HL-60 (cell line): ENCODE measurements around the gene TAF1B.

Experiments
- DNase-seq, 2 experiments: peaks; one replicate each; pipeline ENCODE4 v3.0.0-alpha.2; 2010 to 2020; ENCODE audit warnings: low read depth in 1 of 2, low spot score in 1 of 2
- H3K27ac ChIP-seq: fragments of 250-450 bp; sonication (Bioruptor Pico); replicated peaks from 2 replicates; pipeline ENCODE4 v1.5.1; 2020; ENCODE audit warnings: mild to moderate bottlenecking, moderate library complexity
- H3K27me3 ChIP-seq: fragments of 250-450 bp; sonication (Bioruptor Pico); 2 replicates; pipeline ENCODE4 v1.5.1; 2021; ENCODE audit warnings: mild to moderate bottlenecking, moderate library complexity; ENCODE audit not compliant: insufficient read depth, poor library complexity, severe bottlenecking
- H3K4me3 ChIP-seq: replicated peaks from 2 replicates; pipeline ENCODE4 v1.5.1; 2011; ENCODE audit warnings: mild to moderate bottlenecking, control low read depth, low read length; ENCODE audit not compliant: insufficient read depth
- GABPA ChIP-seq: IDR thresholded peaks from 2 replicates; pipeline ENCODE4 v1.6.1; 2012; ENCODE audit warnings: low read depth
- POLR2AphosphoS5 ChIP-seq: IDR thresholded peaks from 2 replicates; pipeline ENCODE4 v1.6.1; 2012; ENCODE audit warnings: low read depth
- SPI1 ChIP-seq: IDR thresholded peaks from 2 replicates; pipeline ENCODE4 v1.6.1; 2012; ENCODE audit warnings: low read depth, mild to moderate bottlenecking, borderline replicate concordance
- TF ChIP-seq, protein P1 (sequence below): IDR thresholded peaks from 2 replicates; pipeline ENCODE4 v1.6.1; 2012; ENCODE audit warnings: low read depth; ENCODE audit not compliant: insufficient replicate concordance
- TF ChIP-seq, protein P2 (sequence below): IDR thresholded peaks from one replicate; pipeline ENCODE4 v1.5.1; 2011; ENCODE audit warnings: low read length, control low read depth, inconsistent platforms; ENCODE audit not compliant: insufficient read depth

TAF1B gene

DNA sequence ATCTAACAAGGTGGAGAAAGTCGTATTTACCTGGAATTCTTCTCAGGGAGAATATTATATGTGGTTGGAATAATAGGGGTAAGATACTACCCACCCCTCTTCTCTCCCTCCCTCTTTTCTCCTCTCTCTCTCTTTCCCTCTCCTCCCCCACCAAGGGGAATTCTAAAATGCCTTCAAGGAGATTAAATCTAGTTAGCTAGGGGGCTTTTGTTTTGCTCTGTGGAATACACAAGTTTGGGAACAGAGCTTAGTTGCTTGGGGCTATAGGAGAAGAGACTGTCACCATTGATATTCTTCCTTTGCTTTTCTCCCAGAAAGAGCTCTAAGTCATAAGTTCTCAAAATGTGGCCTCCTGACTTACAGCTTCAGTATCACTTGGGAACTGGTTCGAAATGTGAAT lies 34.5 kb downstream of the TAF1B start:
- no peaks in the 10 kb centered on the region for H3K27me3 ChIP-seq
- no peak overlapping the region for H3K4me3 ChIP-seq
- no peak overlapping the region for H3K27ac ChIP-seq

DNA sequence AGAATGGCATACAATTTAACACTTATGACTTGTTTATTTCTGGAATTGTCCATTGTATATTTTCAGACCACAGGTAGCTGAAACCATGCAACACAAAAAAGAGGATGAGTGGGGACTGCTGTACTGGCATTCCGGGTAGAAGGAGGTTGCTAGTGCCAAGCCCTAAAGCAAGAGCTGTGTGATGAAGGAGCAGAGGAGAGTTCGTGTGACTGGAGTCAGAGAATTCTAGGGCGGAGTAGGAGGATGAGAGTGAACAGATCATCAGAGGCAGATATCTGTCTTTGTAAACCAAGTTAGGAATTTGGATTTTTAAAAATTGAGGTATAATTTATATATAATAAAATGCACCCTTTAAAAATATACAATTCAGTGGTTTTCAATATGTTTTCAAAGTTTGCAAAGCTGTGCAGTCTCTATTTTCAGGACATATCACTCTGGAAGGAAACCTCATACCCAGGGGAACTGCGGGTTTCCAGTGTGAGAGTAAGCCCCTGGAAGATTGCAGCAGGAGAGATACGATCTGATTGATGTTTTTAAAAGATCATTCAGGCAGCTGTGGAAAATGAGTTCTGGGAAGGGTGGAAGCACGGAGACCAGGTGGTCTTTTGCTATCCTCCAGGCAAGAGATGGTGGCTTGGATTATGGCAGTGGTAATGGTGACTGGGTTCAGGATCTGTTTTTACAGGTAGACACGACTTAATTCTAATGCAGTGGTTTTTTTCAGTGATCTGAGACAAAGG lies 36.4 kb downstream of the TAF1B start:
- H3K27me3 ChIP-seq = no peaks in the 10 kb centered on the region
- no peak for DNase-seq
- H3K27ac ChIP-seq = no peak overlapping the region
- H3K4me3 ChIP-seq = no peak overlapping the region
- no peak for TF ChIP-seq SPI1
- TF ChIP-seq GABPA = no peak
- TF ChIP-seq POLR2AphosphoS5 = no peak
- TF ChIP-seq, protein P1, sequence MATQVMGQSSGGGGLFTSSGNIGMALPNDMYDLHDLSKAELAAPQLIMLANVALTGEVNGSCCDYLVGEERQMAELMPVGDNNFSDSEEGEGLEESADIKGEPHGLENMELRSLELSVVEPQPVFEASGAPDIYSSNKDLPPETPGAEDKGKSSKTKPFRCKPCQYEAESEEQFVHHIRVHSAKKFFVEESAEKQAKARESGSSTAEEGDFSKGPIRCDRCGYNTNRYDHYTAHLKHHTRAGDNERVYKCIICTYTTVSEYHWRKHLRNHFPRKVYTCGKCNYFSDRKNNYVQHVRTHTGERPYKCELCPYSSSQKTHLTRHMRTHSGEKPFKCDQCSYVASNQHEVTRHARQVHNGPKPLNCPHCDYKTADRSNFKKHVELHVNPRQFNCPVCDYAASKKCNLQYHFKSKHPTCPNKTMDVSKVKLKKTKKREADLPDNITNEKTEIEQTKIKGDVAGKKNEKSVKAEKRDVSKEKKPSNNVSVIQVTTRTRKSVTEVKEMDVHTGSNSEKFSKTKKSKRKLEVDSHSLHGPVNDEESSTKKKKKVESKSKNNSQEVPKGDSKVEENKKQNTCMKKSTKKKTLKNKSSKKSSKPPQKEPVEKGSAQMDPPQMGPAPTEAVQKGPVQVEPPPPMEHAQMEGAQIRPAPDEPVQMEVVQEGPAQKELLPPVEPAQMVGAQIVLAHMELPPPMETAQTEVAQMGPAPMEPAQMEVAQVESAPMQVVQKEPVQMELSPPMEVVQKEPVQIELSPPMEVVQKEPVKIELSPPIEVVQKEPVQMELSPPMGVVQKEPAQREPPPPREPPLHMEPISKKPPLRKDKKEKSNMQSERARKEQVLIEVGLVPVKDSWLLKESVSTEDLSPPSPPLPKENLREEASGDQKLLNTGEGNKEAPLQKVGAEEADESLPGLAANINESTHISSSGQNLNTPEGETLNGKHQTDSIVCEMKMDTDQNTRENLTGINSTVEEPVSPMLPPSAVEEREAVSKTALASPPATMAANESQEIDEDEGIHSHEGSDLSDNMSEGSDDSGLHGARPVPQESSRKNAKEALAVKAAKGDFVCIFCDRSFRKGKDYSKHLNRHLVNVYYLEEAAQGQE = no peak
- TF ChIP-seq, protein P2, sequence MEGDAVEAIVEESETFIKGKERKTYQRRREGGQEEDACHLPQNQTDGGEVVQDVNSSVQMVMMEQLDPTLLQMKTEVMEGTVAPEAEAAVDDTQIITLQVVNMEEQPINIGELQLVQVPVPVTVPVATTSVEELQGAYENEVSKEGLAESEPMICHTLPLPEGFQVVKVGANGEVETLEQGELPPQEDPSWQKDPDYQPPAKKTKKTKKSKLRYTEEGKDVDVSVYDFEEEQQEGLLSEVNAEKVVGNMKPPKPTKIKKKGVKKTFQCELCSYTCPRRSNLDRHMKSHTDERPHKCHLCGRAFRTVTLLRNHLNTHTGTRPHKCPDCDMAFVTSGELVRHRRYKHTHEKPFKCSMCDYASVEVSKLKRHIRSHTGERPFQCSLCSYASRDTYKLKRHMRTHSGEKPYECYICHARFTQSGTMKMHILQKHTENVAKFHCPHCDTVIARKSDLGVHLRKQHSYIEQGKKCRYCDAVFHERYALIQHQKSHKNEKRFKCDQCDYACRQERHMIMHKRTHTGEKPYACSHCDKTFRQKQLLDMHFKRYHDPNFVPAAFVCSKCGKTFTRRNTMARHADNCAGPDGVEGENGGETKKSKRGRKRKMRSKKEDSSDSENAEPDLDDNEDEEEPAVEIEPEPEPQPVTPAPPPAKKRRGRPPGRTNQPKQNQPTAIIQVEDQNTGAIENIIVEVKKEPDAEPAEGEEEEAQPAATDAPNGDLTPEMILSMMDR = no peak

More for the DNA sequence above, 34.5 kb downstream of the TAF1B start:
- DNase-seq = no peak
- TF ChIP-seq POLR2AphosphoS5 (no peak), SPI1 (no peak), GABPA (no peak)
- TF ChIP-seq, protein P2 = no peak
- TF ChIP-seq, protein P1 = no peak

DNA sequence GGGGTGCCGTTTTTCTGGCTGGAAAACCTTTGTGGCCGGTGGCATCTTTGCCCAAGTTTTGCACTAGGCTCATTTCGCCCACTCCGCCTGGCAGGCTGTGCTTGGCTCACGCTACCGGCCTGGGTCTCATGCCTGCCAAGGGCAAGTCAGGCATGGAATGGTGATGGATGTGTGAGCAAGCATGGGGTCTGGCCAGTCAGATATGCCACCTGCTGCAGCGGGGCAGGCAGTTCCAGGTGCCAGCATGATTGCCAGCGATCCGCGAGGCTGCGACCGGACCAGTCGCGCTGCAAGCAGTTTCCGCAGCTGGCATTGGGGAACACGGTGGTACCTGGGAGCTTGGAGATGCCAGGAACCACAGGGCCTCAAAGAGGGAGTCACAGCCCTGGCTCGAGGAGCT lies 40.6 kb downstream of the TAF1B start:
- no peak for TF ChIP-seq SPI1
- TF ChIP-seq, protein P2 = no peak
- no peak for TF ChIP-seq GABPA
- no peak for TF ChIP-seq POLR2AphosphoS5
- TF ChIP-seq, protein P1 = no peak
- Histone ChIP-seq H3K27ac (no peak overlapping the region), H3K27me3 (no peaks in the 10 kb centered on the region), H3K4me3 (no peak overlapping the region)
- DNase-seq = no peak
